Prostate gland (tissue), 2 donors: ENCODE results near the gene KCNAB1.

Experiments
- CTCF ChIP-seq, 4 experiments: fragments of 200-600 bp in 2 of 4; fragments of 450-650 bp in 2 of 4; sonication (generic) in 2 of 4; IDR thresholded peaks; 1 replicate in 3 of 4; 2 replicates in 1 of 4; pipeline ENCODE4 v1.5.1; 2016 to 2019; ENCODE audit warnings: antibody characterized with exemption in 4 of 4, mild to moderate bottlenecking in 2 of 4, moderate library complexity in 2 of 4
- POLR2A ChIP-seq: fragments of 450-650 bp; IDR thresholded peaks from one replicate; pipeline ENCODE4 v1.6.1; 2016; ENCODE audit warnings: antibody characterized with exemption, mild to moderate bottlenecking
- POLR2AphosphoS5 ChIP-seq: sonication (generic); formaldehyde crosslinking; IDR thresholded peaks from one replicate; pipeline ENCODE4 v1.6.1; 2017; ENCODE audit warnings: antibody characterized with exemption

GRCh38 chr3:156547637-156548036 is 427.3 kb downstream of the KCNAB1 start:
- TF ChIP-seq CTCF (IDR thresholded peaks at IDR 0.05) (no peak), POLR2A (no peak), POLR2AphosphoS5 (peak; percentile 39)
